HCT116 (cell line): ENCODE results near the gene ZNF235. TPM values are rescaled to one million over a fixed set of nuclear protein-coding genes. Genes with fewer than 3 reads are reported as not detected.

ENCODE experiments used
- ATAC-seq: fragments of 200-7000 bp; cut with Tn5 transposase; 2 replicates; pipeline ENCODE4 v1.9.1; 2020; ENCODE audit warnings: mild to moderate bottlenecking, moderate library complexity
- BruUV-seq: library from RNA; stranded (reverse); fragments of 400-500 nt; replicated peaks from 2 replicates; lab custom pipeline; 2021; lab: Mats Ljungman, UMichigan
- CTCF ChIA-PET: fragments of 300-600 bp; sonication (Branson Sonifier 250); formaldehyde crosslinking; loops from one replicate; lab custom pipeline; 2021; ENCODE audit warnings: antibody characterized with exemption; lab: Charles Lee
- POLR2A ChIA-PET: fragments of 300-600, 350-600 bp; sonication (Branson Sonifier 250); formaldehyde crosslinking; loops from one replicate; lab custom pipeline; 2021; ENCODE audit warnings: antibody characterized with exemption; lab: Charles Lee
- RAD21 ChIA-PET, 2 experiments: fragments of 300-600 bp; sonication (Branson Sonifier 250); formaldehyde crosslinking; loops; one replicate each; lab custom pipeline; 2023; ENCODE audit warnings: low total read pairs in 2 of 2; ENCODE audit not compliant: uncharacterized antibody in 2 of 2, unreplicated experiment in 2 of 2, low non-redundant PET in 1 of 2; lab: Charles Lee
- DNase-seq: peaks from one replicate; pipeline ENCODE4 v3.0.0-alpha.2; 2010; ENCODE audit warnings: low read depth, low spot score
- H2AFZ ChIP-seq: fragments of 200-600 bp; shearing (Covaris generic), sonication (generic); 2 replicates; pipeline ENCODE4 v1.6.1; 2017; ENCODE audit warnings: low read depth, mixed run types, mixed read lengths, antibody characterized with exemption, low read length; ENCODE audit not compliant: poor library complexity, severe bottlenecking
- H3K27ac ChIP-seq: 2 replicates; pipeline ENCODE4 v1.5.1; 2012; ENCODE audit warnings: low read depth, low read length
- H3K27me3 ChIP-seq: fragments of 200-600 bp; sonication (generic); 2 replicates; pipeline ENCODE4 v1.6.1; 2016; ENCODE audit warnings: mixed run types, low read length, mixed read lengths; ENCODE audit not compliant: insufficient read depth
- H3K36me3 ChIP-seq, 2 experiments: fragments of 200-500 bp in 1 of 2; fragments of 200-600 bp in 1 of 2; sonication (Bioruptor generic) in 1 of 2; sonication (generic) in 1 of 2; 2 replicates each; pipeline versions ENCODE4 v1.5.1 to v1.6.1; 2014 to 2016; ENCODE audit warnings: low read length in 2 of 2, inconsistent platforms in 1 of 2, mixed read lengths in 1 of 2, mixed run types in 1 of 2; ENCODE audit not compliant: insufficient read depth in 2 of 2, control insufficient read depth in 1 of 2
- H3K4me1 ChIP-seq, 2 experiments: fragments of 200-600 bp in 1 of 2; sonication (generic) in 1 of 2; 2 replicates each; pipeline versions ENCODE4 v1.5.1 to v1.6.1; 2012 to 2017; ENCODE audit warnings: low read length in 2 of 2, inconsistent platforms in 1 of 2, mild to moderate bottlenecking in 1 of 2, mixed read lengths in 1 of 2, mixed run types in 1 of 2, moderate library complexity in 1 of 2; ENCODE audit not compliant: insufficient read depth in 2 of 2, control insufficient read depth in 1 of 2
- H3K4me2 ChIP-seq: fragments of 200-600 bp; sonication (generic); 2 replicates; pipeline ENCODE4 v1.6.1; 2017; ENCODE audit warnings: mixed run types, low read length, mixed read lengths
- H3K4me3 ChIP-seq, 2 experiments: fragments of 200-600 bp in 1 of 2; sonication (generic) in 1 of 2; replicated peaks in 1 of 2; 2 replicates each; pipeline ENCODE4 v1.5.1; 2011 to 2016; ENCODE audit warnings: low read length in 2 of 2, control low read depth in 1 of 2, low read depth in 1 of 2, mild to moderate bottlenecking in 1 of 2, mixed read lengths in 1 of 2, mixed run types in 1 of 2
- H3K79me2 ChIP-seq: fragments of 200-600 bp; sonication (generic); 2 replicates; pipeline ENCODE4 v1.6.1; 2017; ENCODE audit warnings: mild to moderate bottlenecking, mixed run types, low read length, moderate library complexity, mixed read lengths; ENCODE audit not compliant: insufficient read depth
- H3K9ac ChIP-seq: fragments of 200-600 bp; sonication (generic); 2 replicates; pipeline ENCODE4 v1.6.1; 2016; ENCODE audit warnings: low read length, mixed read lengths
- H3K9me2 ChIP-seq: fragments of 200-600 bp; sonication (generic), shearing (Covaris generic); 2 replicates; pipeline ENCODE4 v1.6.1; 2017; ENCODE audit warnings: mixed run types, mild to moderate bottlenecking, moderate library complexity; ENCODE audit not compliant: insufficient read depth
- H3K9me3 ChIP-seq, 2 experiments: fragments of 200-500 bp in 1 of 2; fragments of 200-600 bp in 1 of 2; sonication (Bioruptor generic) in 1 of 2; sonication (generic) in 1 of 2; 2 replicates each; pipeline ENCODE4 v1.6.1; 2014 to 2017; ENCODE audit warnings: low read length in 2 of 2, mixed read lengths in 2 of 2, inconsistent platforms in 1 of 2, low read depth in 1 of 2, mild to moderate bottlenecking in 1 of 2, mixed run types in 1 of 2, moderate library complexity in 1 of 2; ENCODE audit not compliant: control insufficient read depth in 1 of 2, insufficient read depth in 1 of 2
- H4K20me1 ChIP-seq: fragments of 200-600 bp; sonication (generic), shearing (Covaris generic); 2 replicates; pipeline ENCODE4 v1.6.1; 2017; ENCODE audit warnings: mixed run types, mild to moderate bottlenecking, moderate library complexity; ENCODE audit not compliant: insufficient read depth
- CBX3 ChIP-seq: IDR thresholded peaks from 2 replicates; pipeline ENCODE4 v1.6.1; 2012; ENCODE audit warnings: low read depth
- CEBPB ChIP-seq: IDR thresholded peaks from 2 replicates; pipeline ENCODE4 v1.6.1; 2012; ENCODE audit warnings: low read depth
- EGR1 ChIP-seq: IDR thresholded peaks from 2 replicates; pipeline ENCODE4 v1.6.1; 2012; ENCODE audit warnings: low read depth
- ELF1 ChIP-seq: IDR thresholded peaks from 2 replicates; pipeline ENCODE4 v1.6.1; 2012; ENCODE audit warnings: low read depth, borderline replicate concordance
- EZH2 ChIP-seq: fragments of 200-600 bp; sonication (generic); IDR thresholded peaks from 2 replicates; pipeline ENCODE4 v1.6.1; 2017; ENCODE audit warnings: antibody characterized with exemption, mixed run types
- EZH2phosphoT487 ChIP-seq: fragments of 200-600 bp; IDR thresholded peaks from 2 replicates; pipeline ENCODE4 v1.6.1; 2018; ENCODE audit warnings: antibody characterized with exemption, borderline replicate concordance
- FOSL1 ChIP-seq: IDR thresholded peaks from 2 replicates; pipeline ENCODE4 v1.6.1; 2012; ENCODE audit warnings: low read depth
- POLR2A ChIP-seq: IDR thresholded peaks from 2 replicates; pipeline ENCODE4 v1.7.0; 2011; ENCODE audit warnings: borderline replicate concordance; ENCODE audit not compliant: insufficient read depth, insufficient read length; ENCODE audit errors: extremely low read depth
- POLR2AphosphoS5 ChIP-seq: IDR thresholded peaks from 2 replicates; pipeline ENCODE4 v1.6.1; 2011; ENCODE audit warnings: mild to moderate bottlenecking, low read depth, low read length, moderate library complexity
- RAD21 ChIP-seq: IDR thresholded peaks from 2 replicates; pipeline ENCODE4 v1.6.1; 2012; ENCODE audit warnings: low read depth, mild to moderate bottlenecking
- SIN3A ChIP-seq: IDR thresholded peaks from 2 replicates; pipeline ENCODE4 v1.6.1; 2012; ENCODE audit warnings: low read depth
- SP1 ChIP-seq: IDR thresholded peaks from 2 replicates; pipeline ENCODE4 v1.6.1; 2012; ENCODE audit warnings: low read depth
- TCF7L2 ChIP-seq: IDR thresholded peaks from 2 replicates; pipeline ENCODE4 v1.7.0; 2011; ENCODE audit warnings: borderline replicate concordance, inconsistent platforms; ENCODE audit not compliant: insufficient read depth, insufficient read length; ENCODE audit errors: extremely low read depth
- YY1 ChIP-seq: IDR thresholded peaks from 2 replicates; pipeline ENCODE4 v1.6.1; 2011; ENCODE audit warnings: low read length, low read depth, moderate library complexity, mild to moderate bottlenecking; ENCODE audit not compliant: insufficient replicate concordance; ENCODE audit errors: extremely low read depth
- ZFX ChIP-seq: fragments of 450-650 bp; IDR thresholded peaks from 2 replicates; pipeline ENCODE4 v1.6.1; 2017
- intact Hi-C: fragments of 100-400 bp; cut with micrococcal nuclease; formaldehyde crosslinking; loops from 2 replicates; pipeline ENCODE4 v1.10.0; 2022
- total RNA-seq: library from RNA; stranded (reverse); gene quantifications from one replicate; pipeline ENCODE4 v1.2.1, GENCODE V29; 2021; ENCODE audit not compliant: unreplicated experiment
- TF ChIP-seq, protein P1 (sequence below): IDR thresholded peaks from 2 replicates; pipeline ENCODE4 v1.6.1; 2012
- TF ChIP-seq, protein P2 (sequence below): IDR thresholded peaks from 2 replicates; pipeline ENCODE4 v1.6.1; 2012
- TF ChIP-seq, protein P3 (sequence below): IDR thresholded peaks from 2 replicates; pipeline ENCODE4 v1.6.1; 2011; ENCODE audit warnings: mild to moderate bottlenecking, low read length, moderate library complexity; ENCODE audit not compliant: insufficient replicate concordance; ENCODE audit errors: extremely low read depth

The ZNF235 gene
- total RNA-seq, 1 experiment from 2014 or later: 5.7 TPM

DNA sequence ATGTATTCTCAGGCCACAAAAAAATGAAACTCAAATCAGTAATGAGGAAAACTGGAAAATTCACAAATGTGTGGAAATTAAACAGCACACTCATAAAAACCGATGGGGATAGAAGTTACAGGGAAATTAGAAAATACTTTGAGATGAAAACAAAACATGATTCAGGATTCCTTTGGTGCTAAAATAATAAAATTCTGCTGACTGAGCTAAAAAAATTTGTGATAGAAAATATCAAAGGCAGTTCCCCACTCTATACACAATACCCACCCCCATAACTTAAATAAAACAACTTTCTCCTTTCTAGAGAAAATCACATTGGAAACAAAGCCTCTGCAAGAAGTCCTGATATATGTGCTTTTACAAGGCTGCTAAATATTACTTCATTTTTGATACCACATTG is 46.7 kb downstream of the ZNF235 start:
- Histone ChIP-seq H3K4me1 (no peaks in the 10 kb centered on the region), H3K36me3 (no peaks in the 10 kb centered on the region), H2AFZ (no peak overlapping the region), H3K4me2 (no peak overlapping the region), H3K9me3 (peaks cover 5 to 16% of the 10 kb centered on the region in 2 experiments), H3K79me2 (no peaks in the 10 kb centered on the region), H3K9me2 (no peaks in the 10 kb centered on the region), H3K27ac (no peak overlapping the region), H3K27me3 (no peaks in the 10 kb centered on the region), H3K9ac (no peak overlapping the region), H4K20me1 (no peaks in the 10 kb centered on the region), H3K4me3 (no peak overlapping the region)
- DNase-seq (no peak), ATAC-seq (no peak)
- intact Hi-C loops: no loop called here
- ChIA-PET CTCF (no interaction called here), RAD21 (no interaction called here), POLR2A (no interaction called here)
- no peak for TF ChIP-seq YY1
- TF ChIP-seq SIN3A: no peak
- TF ChIP-seq EZH2phosphoT487: no peak
- no peak for TF ChIP-seq POLR2AphosphoS5
- TF ChIP-seq, protein P1, sequence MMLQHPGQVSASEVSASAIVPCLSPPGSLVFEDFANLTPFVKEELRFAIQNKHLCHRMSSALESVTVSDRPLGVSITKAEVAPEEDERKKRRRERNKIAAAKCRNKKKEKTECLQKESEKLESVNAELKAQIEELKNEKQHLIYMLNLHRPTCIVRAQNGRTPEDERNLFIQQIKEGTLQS: no peak
- TF ChIP-seq ZFX: no peak
- TF ChIP-seq RAD21: no peak
- no peak for TF ChIP-seq EZH2
- TF ChIP-seq SP1: no peak
- no peak for TF ChIP-seq ELF1
- no peak for TF ChIP-seq TCF7L2
- no TSS peak for BruUV-seq

DNA sequence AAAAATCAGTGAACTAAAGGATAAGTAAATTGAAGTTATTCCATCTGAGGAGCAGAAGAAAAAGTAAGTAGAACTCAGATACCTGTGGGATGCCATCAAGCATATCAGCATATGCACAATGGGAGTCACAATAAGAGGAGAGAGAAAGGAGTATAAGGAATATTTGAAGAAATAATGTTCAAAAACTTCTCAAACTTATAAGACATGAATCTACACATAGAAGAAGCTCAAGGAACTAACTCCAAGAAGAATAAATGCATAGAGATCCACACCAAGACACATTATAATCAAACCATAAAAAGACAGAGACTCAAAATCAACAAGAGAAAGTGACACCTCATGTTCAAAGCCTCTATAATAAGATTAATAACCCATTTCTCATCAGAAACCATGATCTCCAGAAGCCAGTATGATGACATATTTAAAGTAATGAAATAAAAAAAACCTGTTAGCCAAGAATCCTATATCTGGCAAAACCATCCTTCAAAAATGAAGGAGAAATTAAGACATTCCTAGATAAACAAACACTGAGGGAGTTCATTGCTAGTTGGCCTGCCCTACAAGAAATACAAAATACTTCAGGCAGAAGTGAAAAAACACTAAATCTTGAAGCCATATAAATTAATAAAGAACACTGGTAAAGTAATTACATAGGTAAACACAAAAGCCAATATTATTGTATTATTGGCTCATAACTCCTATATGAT is 49.0 kb downstream of the ZNF235 start:
- RAD21 ChIA-PET: no interaction called here
- intact Hi-C loops: no loop called here
- H4K20me1 ChIP-seq: no peaks in the 10 kb centered on the region
- CTCF ChIA-PET: no interaction called here
- H3K36me3 ChIP-seq: no peaks in the 10 kb centered on the region
- peaks cover 5 to 16% of the 10 kb centered on the region in 2 experiments for H3K9me3 ChIP-seq
- POLR2A ChIA-PET: no interaction called here
- no peaks in the 10 kb centered on the region for H3K79me2 ChIP-seq
- H3K4me3 ChIP-seq: no peak overlapping the region
- H3K4me2 ChIP-seq: no peak overlapping the region
- BruUV-seq: no TSS peak
- H2AFZ ChIP-seq: no peak overlapping the region
- no peaks in the 10 kb centered on the region for H3K27me3 ChIP-seq
- ATAC-seq (no peak), DNase-seq (no peak)
- H3K9me2 ChIP-seq: no peaks in the 10 kb centered on the region
- H3K9ac ChIP-seq: no peak overlapping the region
- no peaks in the 10 kb centered on the region for H3K4me1 ChIP-seq
- no peak overlapping the region for H3K27ac ChIP-seq
- TF ChIP-seq SP1 (no peak), POLR2AphosphoS5 (no peak), SIN3A (no peak), ZFX (no peak), RAD21 (no peak), EZH2 (no peak), EGR1 (no peak), POLR2A (no peak), CBX3 (no peak), CEBPB (no peak), FOSL1 (no peak)
- TF ChIP-seq, protein P2, sequence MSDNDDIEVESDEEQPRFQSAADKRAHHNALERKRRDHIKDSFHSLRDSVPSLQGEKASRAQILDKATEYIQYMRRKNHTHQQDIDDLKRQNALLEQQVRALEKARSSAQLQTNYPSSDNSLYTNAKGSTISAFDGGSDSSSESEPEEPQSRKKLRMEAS: no peak
- TF ChIP-seq, protein P3, sequence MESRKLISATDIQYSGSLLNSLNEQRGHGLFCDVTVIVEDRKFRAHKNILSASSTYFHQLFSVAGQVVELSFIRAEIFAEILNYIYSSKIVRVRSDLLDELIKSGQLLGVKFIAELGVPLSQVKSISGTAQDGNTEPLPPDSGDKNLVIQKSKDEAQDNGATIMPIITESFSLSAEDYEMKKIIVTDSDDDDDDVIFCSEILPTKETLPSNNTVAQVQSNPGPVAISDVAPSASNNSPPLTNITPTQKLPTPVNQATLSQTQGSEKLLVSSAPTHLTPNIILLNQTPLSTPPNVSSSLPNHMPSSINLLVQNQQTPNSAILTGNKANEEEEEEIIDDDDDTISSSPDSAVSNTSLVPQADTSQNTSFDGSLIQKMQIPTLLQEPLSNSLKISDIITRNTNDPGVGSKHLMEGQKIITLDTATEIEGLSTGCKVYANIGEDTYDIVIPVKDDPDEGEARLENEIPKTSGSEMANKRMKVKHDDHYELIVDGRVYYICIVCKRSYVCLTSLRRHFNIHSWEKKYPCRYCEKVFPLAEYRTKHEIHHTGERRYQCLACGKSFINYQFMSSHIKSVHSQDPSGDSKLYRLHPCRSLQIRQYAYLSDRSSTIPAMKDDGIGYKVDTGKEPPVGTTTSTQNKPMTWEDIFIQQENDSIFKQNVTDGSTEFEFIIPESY: no peak
- TF ChIP-seq, protein P1: no peak
